HepG2 (cell line): ENCODE results near the gene ITIH3. TPM values are rescaled to one million over a fixed set of nuclear protein-coding genes. Genes with fewer than 3 reads are reported as not detected.

Experiments
- ATRX ChIP-seq: sonication (generic); formaldehyde crosslinking; IDR thresholded peaks from 2 replicates; pipeline ENCODE4 v1.4.0; 2020; ENCODE audit warnings: missing genetic modification reagents, borderline replicate concordance
- IRF1 ChIP-seq: sonication (generic); formaldehyde crosslinking; IDR thresholded peaks from 2 replicates; pipeline ENCODE4 v1.4.0; 2020; ENCODE audit warnings: low read depth, mild to moderate bottlenecking, missing genetic modification reagents
- KLF12 ChIP-seq: sonication (generic); formaldehyde crosslinking; IDR thresholded peaks from 2 replicates; pipeline ENCODE4 v1.4.0; 2020; ENCODE audit warnings: missing genetic modification reagents, borderline replicate concordance
- MED8 ChIP-seq: sonication (generic); formaldehyde crosslinking; IDR thresholded peaks from 2 replicates; pipeline ENCODE4 v1.8.1; 2023; ENCODE audit warnings: mild to moderate bottlenecking, missing genetic modification reagents; ENCODE audit not compliant: insufficient replicate concordance
- NR2F1 ChIP-seq, 2 experiments: fragments of 450-650 bp in 1 of 2; formaldehyde crosslinking in 1 of 2; IDR thresholded peaks; 2 replicates each; pipeline versions ENCODE4 v1.5.0 to v1.6.1; 2016 to 2020; ENCODE audit warnings: mild to moderate bottlenecking in 1 of 2, missing compliant biosample characterization in 1 of 2, missing genetic modification reagents in 1 of 2, moderate library complexity in 1 of 2
- REST ChIP-seq, 2 experiments: IDR thresholded peaks; 2 replicates each; pipeline ENCODE4 v1.6.1; 2011 to 2012; ENCODE audit warnings: low read length in 2 of 2, borderline replicate concordance in 1 of 2, low read depth in 1 of 2, mild to moderate bottlenecking in 1 of 2, moderate library complexity in 1 of 2
- SKIL ChIP-seq: sonication (generic); formaldehyde crosslinking; IDR thresholded peaks from 2 replicates; pipeline ENCODE4 v1.8.0; 2022; ENCODE audit warnings: missing genetic modification reagents, mild to moderate bottlenecking, moderate library complexity, borderline replicate concordance
- SUZ12 ChIP-seq: fragments of 150-350 bp; IDR thresholded peaks from 2 replicates; pipeline ENCODE4 v1.6.1; 2014; ENCODE audit warnings: low read depth, low read length
- ZFY ChIP-seq: sonication (generic); formaldehyde crosslinking; IDR thresholded peaks from 2 replicates; pipeline ENCODE4 v1.4.0; 2020; ENCODE audit warnings: missing genetic modification reagents
- ZNF17 ChIP-seq: sonication (generic); formaldehyde crosslinking; IDR thresholded peaks from 2 replicates; pipeline ENCODE4 v1.5.0; 2020; ENCODE audit warnings: mild to moderate bottlenecking, missing genetic modification reagents
- ZNF333 ChIP-seq: sonication (generic); formaldehyde crosslinking; IDR thresholded peaks from 2 replicates; pipeline ENCODE4 v1.4.0; 2020; ENCODE audit warnings: mild to moderate bottlenecking, missing genetic modification reagents, borderline replicate concordance
- ZNF430 ChIP-seq: sonication (generic); formaldehyde crosslinking; IDR thresholded peaks from 2 replicates; pipeline ENCODE4 v1.9.0; 2021; ENCODE audit warnings: mild to moderate bottlenecking, missing genetic modification reagents
- ZNF512 ChIP-seq: sonication (generic); formaldehyde crosslinking; IDR thresholded peaks from 2 replicates; pipeline ENCODE4 v1.4.0; 2020; ENCODE audit warnings: mild to moderate bottlenecking, missing genetic modification reagents
- ZNF547 ChIP-seq: sonication (generic); formaldehyde crosslinking; IDR thresholded peaks from 2 replicates; pipeline ENCODE4 v1.5.1; 2020; ENCODE audit warnings: mild to moderate bottlenecking, missing genetic modification reagents
- ZNF569 ChIP-seq: sonication (generic); formaldehyde crosslinking; IDR thresholded peaks from 2 replicates; pipeline ENCODE4 v1.5.0; 2020; ENCODE audit warnings: mild to moderate bottlenecking, missing genetic modification reagents, moderate library complexity, borderline replicate concordance
- ZNF619 ChIP-seq: sonication (generic); formaldehyde crosslinking; IDR thresholded peaks from 2 replicates; pipeline ENCODE4 v1.4.0; 2020; ENCODE audit warnings: mild to moderate bottlenecking, missing genetic modification reagents
- ZNF7 ChIP-seq: IDR thresholded peaks from 2 replicates; pipeline ENCODE4 v1.6.1; 2016; ENCODE audit warnings: missing biosample characterization, missing genetic modification reagents
- ZSCAN5A ChIP-seq: sonication (generic); formaldehyde crosslinking; IDR thresholded peaks from 2 replicates; pipeline ENCODE4 v1.8.0; 2022; ENCODE audit warnings: mild to moderate bottlenecking, missing genetic modification reagents, borderline replicate concordance
- polyA plus RNA-seq, 8 experiments: library from polyadenylated mRNA; depleted of rRNA in 3 of 8; stranded (reverse) in 7 of 8; unstranded in 1 of 8; fragments of >200 nt; fragmentation: Illumina TruSeq in 4 of 8; extraction: Trizol in 4 of 8; gene quantifications; 2 replicates each; pipeline versions ENCODE4 v1.2.1 to v1.2.3, GENCODE V29; 2011 to 2016; ENCODE audit warnings: low read depth in 4 of 8, missing spikeins in 1 of 8, mixed read lengths in 1 of 8; ENCODE audit not compliant: insufficient read depth in 1 of 8
- total RNA-seq, 5 experiments: library from RNA; depleted of rRNA; stranded (reverse); fragments of >200 nt; fragmentation: Illumina TruSeq; extraction: Trizol; gene quantifications; 2 replicates each; pipeline ENCODE4 v1.2.3, GENCODE V29; 2016; ENCODE audit warnings: low read depth in 1 of 5

Gene ITIH3
- total and polyA plus RNA-seq, 2 of the 13 experiments (the other 11 are each of a cell fraction or from before 2014, with no cell fraction given), result 105 to 632 TPM

- TF ChIP-seq SKIL (CRISPR knock-in tag), result peak; percentile 87
- peak; percentile 56; the same call in 1 of the 2 replicates for TF ChIP-seq ZNF430
- no peak for TF ChIP-seq SUZ12
- TF ChIP-seq ZNF7 (CRISPR knock-in tag), result no peak
- TF ChIP-seq ZFY (CRISPR knock-in tag), result no peak
- no peak for TF ChIP-seq ZSCAN5A
- no peak for TF ChIP-seq ATRX (CRISPR knock-in tag)
- TF ChIP-seq ZNF547 (CRISPR knock-in tag), result no peak
- no peak for TF ChIP-seq ZNF619 (CRISPR knock-in tag)
- TF ChIP-seq KLF12, result no peak
- 0 out of 4 replicates have a peak, but pooled peaks of 1 of the 2 experiments have one; percentile 9 for TF ChIP-seq REST (IDR thresholded peaks at IDR 0.05; ENCODE audit: borderline replicate concordance in 1 of 2, low read depth in 1 of 2, low read length in 2 of 2)
- no peak for TF ChIP-seq IRF1 (CRISPR knock-in tag)
- no peak for TF ChIP-seq MED8 (CRISPR knock-in tag)
- TF ChIP-seq ZNF512 (CRISPR knock-in tag), result no peak
- TF ChIP-seq ZNF17 (CRISPR knock-in tag), result no peak
- no peak for TF ChIP-seq ZNF569
- TF ChIP-seq ZNF333, result no peak
- peak; percentile 55 to 83; a peak in 3 of 4 replicates for TF ChIP-seq NR2F1 (CRISPR knock-in tag; IDR thresholded peaks at IDR 0.05)
Observed at GRCh38 chr3:52786330-52787215, 8.0 kb upstream of the ITIH3 start (continued).
